ENCODE results near the gene TFF2.

The TFF2 gene

GRCh38 chr21:42390696-42391095 is 39.9 kb upstream of the TFF2 start:
- H3K27ac ChIP-seq (ENCODE audit: extremely low read depth, low read depth, low read length), result no peak overlapping the region
- no peaks in the 10 kb centered on the region for H3K4me1 ChIP-seq (ENCODE audit: control insufficient read depth, insufficient read depth, low read length)
- no peak overlapping the region for H3K4me3 ChIP-seq (ENCODE audit: low read depth, low read length)
- H3K36me3 ChIP-seq (ENCODE audit: control insufficient read depth in 2 of 2, insufficient read depth in 1 of 2, low read length in 2 of 2), result no peaks in the 10 kb centered on the region
- ChIA-PET POLR2A (no interaction called here), CTCF (no interaction called here)
- TF ChIP-seq ZNF626 (tag by site-specific recombination; IDR thresholded peaks at IDR 0.05) (no peak), ZNF112 (tag by site-specific recombination; IDR thresholded peaks at IDR 0.05) (no peak), ZNF114 (tag by site-specific recombination; IDR thresholded peaks at IDR 0.05) (no peak), ZFP69B (tag by site-specific recombination; IDR thresholded peaks at IDR 0.05) (no peak), ZNF394 (tag by site-specific recombination; IDR thresholded peaks at IDR 0.05; ENCODE audit: borderline replicate concordance) (no peak), ZNF24 (tag by site-specific recombination; IDR thresholded peaks at IDR 0.05) (no peak), ZNF791 (tag by site-specific recombination; IDR thresholded peaks at IDR 0.05) (no peak), ZNF704 (tag by site-specific recombination; IDR thresholded peaks at IDR 0.05) (no peak), HOXD13 (CRISPR knock-in tag; IDR thresholded peaks at IDR 0.05; ENCODE audit: borderline replicate concordance) (no peak), ZNF530 (tag by site-specific recombination; IDR thresholded peaks at IDR 0.05; ENCODE audit: low read depth) (no peak), ZSCAN23 (tag by site-specific recombination; IDR thresholded peaks at IDR 0.05) (no peak), ZBTB26 (tag by site-specific recombination; optimal IDR thresholded peaks at IDR 0.05) (no peak), ZNF529 (tag by site-specific recombination; IDR thresholded peaks at IDR 0.05; ENCODE audit: insufficient replicate concordance) (no peak), ZNF677 (tag by site-specific recombination; IDR thresholded peaks at IDR 0.05) (no peak), ZNF362 (tag by site-specific recombination; IDR thresholded peaks at IDR 0.05) (no peak)
- H3K9me3 ChIP-seq (ENCODE audit: control insufficient read depth, insufficient read depth, low read depth, low read length), result no peaks in the 10 kb centered on the region

GRCh38 chr21:42390193-42390592 is 39.4 kb upstream of the TFF2 start:
- Histone ChIP-seq H3K4me3 (ENCODE audit: low read depth, low read length) (no peak overlapping the region), H3K9me3 (ENCODE audit: control insufficient read depth, insufficient read depth, low read depth, low read length) (no peaks in the 10 kb centered on the region), H3K36me3 (ENCODE audit: control insufficient read depth in 2 of 2, insufficient read depth in 1 of 2, low read length in 2 of 2) (no peaks in the 10 kb centered on the region), H3K4me1 (ENCODE audit: control insufficient read depth, insufficient read depth, low read length) (no peaks in the 10 kb centered on the region), H3K27ac (ENCODE audit: extremely low read depth, low read depth, low read length) (no peak overlapping the region)
- CTCF ChIA-PET, result no interaction called here
- TF ChIP-seq ZNF692 (tag by site-specific recombination; IDR thresholded peaks at IDR 0.05) (peak; percentile 63; the same call in 1 of the 2 replicates), OVOL3 (tag by site-specific recombination; IDR thresholded peaks at IDR 0.05) (no peak), ZNF645 (tag by site-specific recombination; IDR thresholded peaks at IDR 0.05) (no peak)
- POLR2A ChIA-PET, result no interaction called here

Measured in HEK293 (cell line).